ENCODE results near the gene PZP.
"Not testable (repeated sequence)": the region's sequence is repeated elsewhere in the genome, so short reads cannot be mapped to it uniquely, and the experiment has no call there.

PZP gene

GRCh38 chr12:9208229-9208628 lies at the start of gene PZP:
PZP (minus strand) TSS chr12:9208395; CDS start chr12:9208341, 54 bp downstream.
- H3K27ac Mint-ChIP-seq, result no peak within 1 kb of the TSS
- H3K27me3 Mint-ChIP-seq, result no peaks in the 10 kb centered on the region
- no peaks in the 10 kb centered on the region for H3K4me1 Mint-ChIP-seq
- no peaks in the 10 kb centered on the region for H3K9me3 Mint-ChIP-seq
- H3K36me3 Mint-ChIP-seq, result peaks cover 8% of the 10 kb centered on the region
- no peak within 1 kb of the TSS for H3K4me3 Mint-ChIP-seq

- Mint-ChIP-seq H3K27ac (no peak overlapping the region), H3K4me1 (no peaks in the 10 kb centered on the region), H3K9me3 (no peaks in the 10 kb centered on the region), H3K4me3 (no peak overlapping the region), H3K36me3 (peaks cover 4% of the 10 kb centered on the region), H3K27me3 (no peaks in the 10 kb centered on the region)
Observed at GRCh38 chr12:9256758-9257405, 48.7 kb upstream of the PZP start.

DNA sequence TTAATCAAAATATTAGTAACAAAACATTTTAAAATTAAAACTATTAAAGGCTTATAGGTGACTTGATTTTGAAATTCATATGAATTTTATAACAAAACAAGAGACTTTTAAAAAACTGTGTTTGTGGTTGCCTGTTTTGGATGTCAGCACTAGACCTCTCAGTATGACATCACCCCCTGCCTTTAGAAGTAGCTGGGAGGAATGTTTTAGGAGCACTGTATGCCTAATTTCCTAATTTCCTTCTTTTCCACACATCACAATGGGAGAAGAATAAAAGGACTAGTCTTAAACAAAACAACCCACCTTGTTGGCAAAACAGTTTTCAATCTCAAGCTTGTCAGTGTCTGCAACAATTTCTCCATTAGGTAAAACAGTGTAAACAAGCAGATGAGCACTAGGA lies 48.1 kb upstream of the PZP start:
- Mint-ChIP-seq H3K27me3 (no peaks in the 10 kb centered on the region), H3K4me3 (no peak overlapping the region), H3K4me1 (no peaks in the 10 kb centered on the region), H3K9me3 (no peaks in the 10 kb centered on the region), H3K27ac (no peak overlapping the region), H3K36me3 (peaks cover 4% of the 10 kb centered on the region)

GRCh38 chr12:9255837-9256236 lies 47.6 kb upstream of the PZP start:
- Mint-ChIP-seq H3K36me3 (peaks cover 4% of the 10 kb centered on the region), H3K27me3 (no peaks in the 10 kb centered on the region), H3K27ac (no peak overlapping the region), H3K9me3 (no peaks in the 10 kb centered on the region), H3K4me3 (no peak overlapping the region), H3K4me1 (no peaks in the 10 kb centered on the region)

GRCh38 chr12:9253464-9253863 lies 45.3 kb upstream of the PZP start:
- peaks cover 2% of the 10 kb centered on the region for H3K27me3 Mint-ChIP-seq
- peak overlapping the region; percentile 12 for H3K27ac Mint-ChIP-seq
- H3K9me3 Mint-ChIP-seq, result peaks cover 5% of the 10 kb centered on the region
- H3K4me3 Mint-ChIP-seq, result no peak overlapping the region
- H3K4me1 Mint-ChIP-seq, result no peaks in the 10 kb centered on the region
- peaks cover 8% of the 10 kb centered on the region for H3K36me3 Mint-ChIP-seq

GRCh38 chr12:9252791-9253190 lies 44.6 kb upstream of the PZP start:
- not testable (repeated sequence) for H3K4me1 Mint-ChIP-seq, H3K4me3 Mint-ChIP-seq

DNA sequence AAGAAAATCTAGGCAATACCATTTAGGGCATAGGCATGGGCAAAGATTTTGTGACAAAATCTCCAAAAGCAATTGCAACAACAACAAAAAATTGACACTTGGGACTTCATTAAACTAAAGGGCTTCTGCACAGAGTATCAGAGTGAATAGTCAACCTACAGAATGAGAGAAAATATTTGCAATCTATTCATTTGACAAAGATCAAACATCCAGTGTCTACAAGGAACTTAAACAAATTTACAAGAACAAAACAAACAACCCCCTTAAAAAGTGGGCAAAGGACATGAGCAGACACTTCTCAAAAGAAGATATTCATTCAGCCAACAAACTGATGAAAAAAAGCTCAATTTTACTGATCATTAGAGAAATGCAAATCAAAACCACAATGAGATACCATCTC lies 44.1 kb upstream of the PZP start:
- peaks cover 11% of the 10 kb centered on the region for H3K36me3 Mint-ChIP-seq
- H3K27ac Mint-ChIP-seq, result no peak overlapping the region
- peaks cover 2% of the 10 kb centered on the region for H3K27me3 Mint-ChIP-seq
- no peak overlapping the region for H3K4me3 Mint-ChIP-seq
- no peaks in the 10 kb centered on the region for H3K4me1 Mint-ChIP-seq
- H3K9me3 Mint-ChIP-seq, result peaks cover 5% of the 10 kb centered on the region

More at GRCh38 chr12:9252791-9253190, 44.6 kb upstream of the PZP start:
- H3K9me3 Mint-ChIP-seq, H3K27me3 Mint-ChIP-seq, H3K27ac Mint-ChIP-seq: not testable (repeated sequence)
- H3K36me3 Mint-ChIP-seq, result peaks cover 11% of the 10 kb centered on the region

DNA sequence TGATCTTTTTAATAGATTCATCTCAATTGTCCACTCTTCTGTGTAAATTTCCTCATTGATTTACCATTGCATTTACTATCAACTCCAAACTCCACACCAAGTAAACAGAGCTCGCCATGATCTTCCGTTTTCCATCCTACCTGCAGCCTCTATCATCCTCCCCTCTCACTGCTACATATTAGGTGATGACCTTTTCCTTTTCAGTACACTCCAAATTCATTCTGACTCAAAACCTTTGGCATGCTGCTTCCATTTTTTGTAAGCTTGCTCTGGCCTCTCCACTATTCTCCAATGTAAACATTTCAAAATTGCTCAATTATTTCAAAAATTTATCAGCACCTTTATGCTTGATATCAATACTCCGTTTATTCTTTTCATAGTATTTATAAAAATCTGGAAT lies 40.2 kb upstream of the PZP start:
- H3K4me3 Mint-ChIP-seq, result no peak overlapping the region
- peaks cover 2% of the 10 kb centered on the region for H3K27me3 Mint-ChIP-seq
- peaks cover 13% of the 10 kb centered on the region for H3K4me1 Mint-ChIP-seq
- peaks cover 11% of the 10 kb centered on the region for H3K36me3 Mint-ChIP-seq
- H3K9me3 Mint-ChIP-seq, result peaks cover 5% of the 10 kb centered on the region
- no peak overlapping the region for H3K27ac Mint-ChIP-seq

- Mint-ChIP-seq H3K9me3 (peaks cover 5% of the 10 kb centered on the region), H3K4me1 (peaks cover 24% of the 10 kb centered on the region), H3K36me3 (peaks cover 15% of the 10 kb centered on the region), H3K27me3 (peaks cover 9% of the 10 kb centered on the region), H3K27ac (peak overlapping the region; percentile 95), H3K4me3 (peak overlapping the region; percentile 65)
Observed at GRCh38 chr12:9244894-9245293, 36.7 kb upstream of the PZP start.

DNA sequence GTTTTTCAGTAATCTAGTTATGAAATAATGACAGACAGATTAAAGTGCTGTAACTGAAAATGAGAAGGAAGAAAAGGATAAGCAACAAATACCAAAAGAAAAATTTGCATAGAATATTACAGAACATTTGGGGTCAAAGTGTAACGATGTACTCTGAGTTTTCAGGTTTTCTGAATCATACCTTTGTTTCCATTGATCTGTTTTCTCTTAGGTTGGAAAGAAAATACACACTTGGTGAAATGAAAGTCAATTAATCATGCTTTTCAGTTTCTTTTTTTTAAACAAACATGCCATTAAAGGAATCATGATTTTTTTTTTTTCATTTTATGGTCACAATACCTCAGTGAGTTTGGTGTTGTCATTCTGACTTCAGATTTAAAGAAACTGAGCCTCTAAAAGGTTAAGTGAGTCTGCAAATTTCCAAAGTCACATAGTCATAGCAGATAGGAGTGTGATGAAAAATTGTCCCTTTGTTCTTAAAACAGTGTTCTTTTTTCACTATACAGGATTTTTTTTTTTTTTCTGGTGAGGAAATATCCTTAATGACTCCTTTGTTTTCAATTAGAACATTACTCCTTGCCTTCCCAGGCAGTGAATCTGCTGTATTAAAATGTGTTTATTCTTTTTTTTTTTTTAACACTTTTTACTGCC lies 35.9 kb upstream of the PZP start:
- H3K4me1 Mint-ChIP-seq, result peaks cover 25% of the 10 kb centered on the region
- no peak overlapping the region for H3K4me3 Mint-ChIP-seq
- H3K36me3 Mint-ChIP-seq, result peaks cover 13% of the 10 kb centered on the region
- H3K27me3 Mint-ChIP-seq, result peaks cover 6% of the 10 kb centered on the region
- no peaks in the 10 kb centered on the region for H3K9me3 Mint-ChIP-seq
- peak overlapping the region; percentile 84 for H3K27ac Mint-ChIP-seq

DNA sequence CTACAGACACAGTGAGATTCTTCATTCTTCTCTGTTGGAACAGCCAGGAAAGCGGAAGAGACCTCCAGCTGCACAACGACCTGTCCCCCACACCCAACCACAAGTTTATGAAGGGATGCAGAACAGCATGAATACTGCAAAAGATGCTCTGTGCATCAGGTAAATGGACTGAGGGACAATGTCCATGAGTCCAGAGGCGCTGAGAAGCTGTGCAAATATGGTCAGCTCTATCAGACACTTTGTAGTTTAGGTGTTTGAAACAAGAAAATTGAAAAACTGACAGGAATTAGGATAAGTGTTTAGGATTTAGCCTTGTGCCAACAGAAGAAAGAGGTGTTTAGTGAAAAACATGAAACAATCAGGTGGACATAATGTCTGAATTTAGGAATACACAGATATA lies 33.1 kb upstream of the PZP start:
- Mint-ChIP-seq H3K27ac (no peak overlapping the region), H3K27me3 (peaks cover 6% of the 10 kb centered on the region), H3K9me3 (no peaks in the 10 kb centered on the region), H3K36me3 (peaks cover 8% of the 10 kb centered on the region), H3K4me3 (no peak overlapping the region), H3K4me1 (peaks cover 25% of the 10 kb centered on the region)

DNA sequence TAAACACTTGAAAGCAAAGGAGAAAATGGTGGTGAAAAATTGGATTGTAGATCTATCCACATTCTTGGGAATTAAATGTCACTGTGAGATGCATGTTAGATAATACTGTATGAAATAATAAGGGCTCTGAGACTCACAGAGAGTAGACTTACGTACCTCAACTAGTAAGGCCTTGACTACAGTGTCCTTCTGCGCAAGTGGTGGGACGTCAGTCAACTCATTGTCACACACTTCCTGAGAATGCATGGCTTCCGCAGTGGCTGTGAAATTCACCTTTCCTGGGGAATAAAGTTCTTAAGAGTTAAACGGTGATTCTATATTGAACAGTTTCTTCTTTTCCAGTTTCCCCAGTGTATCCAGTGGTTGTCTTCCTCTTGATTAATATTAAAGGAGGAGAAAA lies 32.6 kb upstream of the PZP start:
- Mint-ChIP-seq H3K4me3 (no peak overlapping the region), H3K27me3 (peaks cover 6% of the 10 kb centered on the region), H3K27ac (no peak overlapping the region), H3K4me1 (peaks cover 25% of the 10 kb centered on the region), H3K9me3 (no peaks in the 10 kb centered on the region), H3K36me3 (peaks cover 8% of the 10 kb centered on the region)

- Mint-ChIP-seq H3K36me3 (peaks cover 10% of the 10 kb centered on the region), H3K4me1 (peaks cover 20% of the 10 kb centered on the region), H3K27ac (peak overlapping the region; percentile 85), H3K4me3 (peak overlapping the region; percentile 93)
- H3K9me3 Mint-ChIP-seq, H3K27me3 Mint-ChIP-seq: not testable (repeated sequence)
Observed at GRCh38 chr12:9240004-9240635, 31.9 kb upstream of the PZP start.

GRCh38 chr12:9237286-9237685 lies 29.1 kb upstream of the PZP start:
- Mint-ChIP-seq H3K4me1 (peaks cover 6% of the 10 kb centered on the region), H3K9me3 (no peaks in the 10 kb centered on the region), H3K27ac (no peak overlapping the region), H3K27me3 (peaks cover 5% of the 10 kb centered on the region), H3K4me3 (no peak overlapping the region), H3K36me3 (peaks cover 9% of the 10 kb centered on the region)

- Mint-ChIP-seq H3K27ac (no peak overlapping the region), H3K27me3 (peaks cover 3% of the 10 kb centered on the region), H3K4me1 (peaks cover 6% of the 10 kb centered on the region), H3K4me3 (no peak overlapping the region), H3K9me3 (no peaks in the 10 kb centered on the region), H3K36me3 (peaks cover 9% of the 10 kb centered on the region)
Observed at GRCh38 chr12:9235519-9235918, 27.3 kb upstream of the PZP start.

- Mint-ChIP-seq H3K9me3 (no peaks in the 10 kb centered on the region), H3K27me3 (no peaks in the 10 kb centered on the region), H3K27ac (no peak overlapping the region), H3K4me3 (no peak overlapping the region), H3K36me3 (peaks cover 6% of the 10 kb centered on the region), H3K4me1 (no peaks in the 10 kb centered on the region)
Observed at GRCh38 chr12:9227950-9228349, 19.8 kb upstream of the PZP start.
